HG02623 (cell line): ENCODE measurements around the gene CD52.
"Not testable (repeated sequence)": the region's sequence is repeated elsewhere in the genome, so short reads cannot be mapped to it uniquely, and the experiment has no call there.

ENCODE experiments used
- ATAC-seq: cut with Tn5 transposase; IDR thresholded peaks from one replicate; pipeline ENCODE4 v1.9.1; 2021; ENCODE audit warnings: moderate library complexity; ENCODE audit not compliant: unreplicated experiment

CD52 gene

GRCh38 chr1:26283871-26284596 is 33.7 kb upstream of the CD52 start:
- ATAC-seq, result no peak

DNA sequence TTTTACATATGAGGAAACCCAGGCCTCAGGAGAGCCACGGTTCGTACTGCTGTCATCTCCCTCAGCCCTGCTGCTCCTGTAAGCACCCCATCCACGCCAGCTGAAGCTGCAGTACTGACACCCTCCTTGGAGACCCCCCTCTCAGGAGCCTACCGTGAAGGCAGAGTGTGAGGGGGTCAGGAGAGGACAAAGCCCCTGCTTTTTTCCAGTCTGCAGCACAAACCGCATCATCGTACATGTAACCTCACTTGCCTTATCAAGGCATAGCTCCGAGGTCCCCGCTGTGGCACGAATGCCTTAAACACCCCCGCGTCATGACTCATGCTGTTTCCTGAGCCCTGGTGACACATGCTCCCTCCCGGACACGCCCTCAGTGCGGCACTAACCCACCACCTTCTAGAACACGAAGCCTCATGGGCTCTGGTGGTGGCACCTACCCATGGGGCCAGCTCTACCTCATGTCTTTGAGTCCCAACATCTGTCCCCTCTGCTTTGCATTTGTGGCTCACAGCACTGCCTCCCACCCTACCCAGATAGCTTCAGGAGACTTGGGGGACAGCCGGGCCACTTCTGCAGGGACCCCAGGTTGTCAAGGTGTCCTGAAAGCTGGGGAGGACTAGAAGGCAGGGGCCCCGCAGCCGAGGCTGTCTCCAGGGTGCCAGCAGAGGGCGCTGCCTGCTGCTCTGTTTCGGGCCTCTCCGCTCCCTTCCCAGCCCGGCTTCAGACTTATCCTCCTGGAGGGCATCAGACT is 33.0 kb upstream of the CD52 start:
- ATAC-seq, result no peak

DNA sequence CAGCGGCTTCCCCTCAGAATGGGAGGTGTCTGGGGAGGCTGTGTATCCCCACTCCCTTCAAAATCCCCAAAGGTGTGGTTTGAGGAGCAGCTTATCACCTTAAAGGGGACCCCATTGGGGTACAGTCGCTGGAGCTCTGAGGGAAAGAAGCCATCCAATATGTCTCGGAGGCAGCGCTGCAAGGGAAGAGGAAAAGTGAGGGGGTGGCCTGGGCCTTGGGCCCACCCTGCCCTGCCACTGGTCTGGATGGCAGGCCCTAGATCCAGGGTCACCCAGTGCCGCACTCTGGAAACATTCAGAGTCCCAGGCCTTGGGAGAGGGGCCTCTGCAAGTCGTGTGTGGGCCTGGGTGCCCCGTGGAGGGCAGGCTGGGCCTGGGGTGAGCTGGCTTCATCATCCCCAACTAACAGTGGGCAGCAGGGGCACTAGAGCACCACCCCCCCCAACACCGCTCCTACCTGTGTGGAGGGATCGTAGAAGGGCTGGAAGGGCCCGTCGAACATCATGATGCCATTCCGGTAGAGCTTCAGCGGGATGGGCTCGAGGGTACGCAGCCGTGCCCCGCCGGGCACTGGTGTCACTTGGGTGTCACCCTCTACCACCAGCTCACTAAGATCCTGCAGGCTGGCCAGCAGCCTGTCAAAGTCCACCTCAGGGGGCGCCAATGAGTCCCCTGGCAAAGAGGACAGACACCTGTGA is 32.2 kb upstream of the CD52 start:
- ATAC-seq, result no peak

DNA sequence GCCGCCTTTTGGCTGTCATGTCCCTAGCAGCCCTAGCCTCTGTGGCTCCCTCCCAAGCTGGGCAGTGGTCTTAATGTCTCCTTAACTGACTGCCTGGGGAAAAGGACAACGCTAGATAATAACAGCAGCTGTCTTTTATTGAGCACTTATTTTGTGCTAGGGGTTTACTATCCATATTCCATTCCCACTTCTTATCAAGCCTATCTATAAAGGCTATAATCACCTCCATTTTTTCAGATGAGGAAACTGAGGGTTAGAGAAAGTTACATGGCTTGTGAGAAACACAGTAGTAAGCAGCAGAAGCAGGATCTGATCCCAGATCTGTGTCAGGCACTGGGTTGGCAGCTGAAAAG is 31.7 kb upstream of the CD52 start:
- no peak for ATAC-seq

DNA sequence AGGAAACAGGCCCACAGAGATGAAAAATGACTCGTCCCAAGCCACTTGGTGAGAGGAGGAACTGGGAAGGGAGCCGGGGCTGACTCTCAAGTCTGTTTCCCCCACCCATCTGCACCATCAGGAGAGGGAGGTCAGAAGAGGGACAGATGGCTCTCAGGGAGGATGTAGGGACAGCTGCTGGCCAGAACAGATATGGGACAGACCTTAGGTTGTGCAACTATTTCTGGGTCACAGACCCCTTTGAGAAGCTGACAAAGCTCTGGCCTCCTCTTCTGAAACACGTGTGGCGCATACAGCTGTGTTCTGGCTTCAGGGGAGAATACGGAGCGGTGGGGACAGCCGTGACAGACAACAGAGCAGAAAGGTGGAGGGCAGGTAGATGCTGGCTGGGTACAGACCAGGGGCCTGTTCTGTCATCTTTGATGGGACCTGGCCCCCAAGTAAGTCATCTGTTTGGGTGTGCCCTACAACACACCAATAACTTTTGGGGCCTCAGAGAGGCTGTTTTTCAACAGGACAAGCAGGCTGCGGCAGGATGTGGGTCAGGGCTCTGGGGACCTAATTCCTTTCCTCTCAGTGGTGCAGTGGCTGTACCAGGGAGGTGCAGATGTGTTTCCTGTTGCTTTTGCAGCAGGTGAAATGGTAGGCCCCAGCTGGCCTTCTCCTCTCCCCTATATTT is 30.6 kb upstream of the CD52 start:
- ATAC-seq, result no peak

- ATAC-seq, result no peak
Observed at GRCh38 chr1:26287811-26288210, 29.9 kb upstream of the CD52 start.

GRCh38 chr1:26288311-26288941 is 29.3 kb upstream of the CD52 start:
- ATAC-seq, result no peak

GRCh38 chr1:26289158-26290059 is 28.3 kb upstream of the CD52 start:
- peak; percentile 39 for ATAC-seq

DNA sequence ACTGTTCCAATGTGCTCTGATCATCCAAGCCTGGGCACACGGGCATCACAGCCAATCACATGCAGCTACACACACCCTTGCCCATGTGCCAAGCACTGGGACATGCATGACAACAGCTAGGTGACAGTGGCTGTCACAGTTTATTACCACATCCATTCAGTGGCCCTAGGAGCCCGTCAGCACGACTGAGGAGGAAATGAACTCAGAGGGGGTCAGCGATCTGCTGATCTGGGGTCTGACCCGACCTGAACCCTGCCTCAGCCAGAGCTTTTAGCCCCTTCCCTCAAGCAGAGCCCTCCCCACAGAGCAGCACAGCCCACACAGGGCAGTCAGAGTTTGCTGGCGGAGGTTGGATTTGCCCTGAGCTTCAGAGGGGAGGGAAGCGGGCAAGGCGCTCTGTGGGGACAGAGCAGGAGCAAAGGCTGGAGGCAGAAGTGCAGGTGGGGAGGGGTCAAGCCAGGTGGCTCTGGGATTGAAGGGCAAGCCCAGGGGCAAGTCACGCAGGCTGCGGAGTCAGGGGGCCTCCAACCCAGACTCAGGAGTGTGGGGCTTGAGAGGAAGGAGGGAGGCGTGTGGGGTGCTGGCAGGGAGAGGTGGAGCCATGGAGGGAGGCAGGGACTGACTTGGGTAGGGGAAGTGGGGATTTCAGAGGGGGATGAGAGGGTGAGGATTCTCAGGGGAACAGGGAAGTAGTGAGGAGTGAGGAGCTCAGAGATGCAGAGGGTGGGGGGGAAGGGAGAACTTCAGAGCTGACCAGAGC is 27.5 kb upstream of the CD52 start:
- no peak for ATAC-seq

GRCh38 chr1:26290882-26291261 is 26.9 kb upstream of the CD52 start:
- ATAC-seq, result no peak

- no peak for ATAC-seq
Observed at GRCh38 chr1:26291433-26291832, 26.3 kb upstream of the CD52 start.

DNA sequence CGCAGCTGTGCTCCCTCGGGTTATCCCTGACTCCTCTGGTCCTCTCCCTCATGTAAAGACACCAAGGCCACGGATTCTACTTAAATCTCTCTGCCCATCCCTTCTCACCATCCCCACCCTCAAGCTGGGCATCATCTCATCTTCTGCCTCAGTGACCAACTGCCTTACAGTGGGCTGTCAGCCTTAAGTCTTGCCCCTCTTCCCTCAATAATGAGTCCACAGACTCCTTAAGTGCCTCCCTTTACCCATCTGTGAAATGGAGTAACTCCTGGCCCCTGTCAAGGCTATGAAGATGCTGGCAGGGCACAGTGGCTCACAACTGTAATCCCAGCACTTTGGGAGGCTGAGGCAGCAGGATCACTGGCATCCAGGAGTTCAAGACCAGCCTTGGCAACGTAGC is 25.8 kb upstream of the CD52 start:
- no peak for ATAC-seq

DNA sequence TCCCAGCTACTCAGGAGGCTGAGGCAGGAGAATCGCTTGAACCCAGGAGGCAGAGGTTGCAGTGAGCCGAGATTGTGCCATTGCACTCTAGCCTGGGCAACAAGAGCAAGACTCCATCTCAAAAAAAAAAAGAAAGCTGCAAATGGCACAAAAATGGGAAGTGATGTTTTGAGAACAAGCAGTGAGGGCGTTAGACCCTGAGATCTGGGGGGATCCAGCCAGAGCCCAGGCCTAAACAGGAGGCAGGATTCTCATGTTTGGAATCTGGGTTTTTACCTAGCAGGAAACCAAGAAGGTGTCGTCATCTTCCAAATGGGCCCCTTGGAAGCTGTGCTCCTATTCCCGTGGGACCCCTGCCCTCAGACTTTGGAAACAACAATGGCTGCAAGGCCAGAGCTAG is 25.0 kb upstream of the CD52 start:
- not testable (repeated sequence) for ATAC-seq

DNA sequence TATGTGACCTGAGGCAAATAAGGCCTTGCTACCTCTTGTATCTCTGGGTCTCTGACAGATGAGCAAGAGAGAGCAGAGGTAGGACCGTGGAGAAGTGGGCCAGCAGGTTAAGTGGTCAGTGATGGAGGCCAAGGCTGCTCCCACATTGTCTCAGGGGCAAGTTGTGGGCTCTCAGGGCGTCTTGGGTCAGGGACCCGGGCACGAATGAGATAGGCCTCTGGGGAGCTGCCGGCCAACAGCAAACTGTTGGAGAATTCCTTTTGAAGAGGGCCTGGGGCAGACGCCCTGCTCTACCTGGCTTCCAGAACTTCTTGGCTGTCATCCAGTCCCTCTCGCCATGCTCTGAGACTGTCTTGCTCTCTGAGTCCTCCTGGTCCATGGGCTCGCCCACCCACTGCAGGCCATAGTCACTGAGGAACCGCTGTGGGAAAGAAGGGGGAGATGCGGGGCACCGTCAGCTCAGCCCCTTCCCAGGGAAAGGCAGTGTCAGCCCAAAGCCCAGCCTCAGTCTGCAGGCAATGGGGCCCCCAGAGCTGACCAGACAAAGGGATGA is 23.8 kb upstream of the CD52 start:
- no peak for ATAC-seq

GRCh38 chr1:26295194-26296138 is 22.3 kb upstream of the CD52 start:
- no peak for ATAC-seq

DNA sequence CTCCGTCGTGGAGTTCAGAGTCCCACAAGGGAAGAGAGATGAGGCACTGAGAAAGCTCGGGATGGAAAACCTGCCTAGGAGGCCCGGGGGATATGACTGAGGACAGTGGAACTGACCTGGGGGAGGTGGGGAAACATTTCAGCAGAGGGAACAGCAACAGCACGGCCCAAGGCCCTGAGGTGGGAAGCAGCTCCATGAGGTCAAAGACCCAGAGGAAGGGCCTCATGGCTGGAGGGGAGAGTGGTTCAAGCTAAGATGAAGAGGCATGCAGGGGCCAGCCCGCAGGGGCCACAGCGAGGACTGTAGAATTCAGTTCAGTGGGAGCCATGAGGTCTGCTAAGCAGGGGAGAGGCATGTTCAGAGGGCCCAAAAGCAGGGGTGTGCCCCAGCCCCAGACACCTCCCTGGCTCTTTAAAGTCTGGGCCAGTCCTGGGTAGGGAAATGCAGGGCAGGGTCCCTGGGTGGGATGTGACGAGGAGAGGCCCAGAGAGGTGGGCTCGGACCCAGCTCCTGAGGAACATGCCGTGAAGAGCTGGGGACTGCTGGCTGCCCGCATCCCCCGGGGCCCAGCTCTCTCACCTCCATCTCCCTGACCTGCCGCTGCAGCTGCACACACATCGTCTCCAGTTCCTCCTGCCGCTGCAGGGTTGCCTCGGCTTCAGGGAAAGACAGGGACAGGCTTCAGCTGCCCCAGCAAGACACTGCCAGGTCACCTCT is 21.3 kb upstream of the CD52 start:
- no peak for ATAC-seq

DNA sequence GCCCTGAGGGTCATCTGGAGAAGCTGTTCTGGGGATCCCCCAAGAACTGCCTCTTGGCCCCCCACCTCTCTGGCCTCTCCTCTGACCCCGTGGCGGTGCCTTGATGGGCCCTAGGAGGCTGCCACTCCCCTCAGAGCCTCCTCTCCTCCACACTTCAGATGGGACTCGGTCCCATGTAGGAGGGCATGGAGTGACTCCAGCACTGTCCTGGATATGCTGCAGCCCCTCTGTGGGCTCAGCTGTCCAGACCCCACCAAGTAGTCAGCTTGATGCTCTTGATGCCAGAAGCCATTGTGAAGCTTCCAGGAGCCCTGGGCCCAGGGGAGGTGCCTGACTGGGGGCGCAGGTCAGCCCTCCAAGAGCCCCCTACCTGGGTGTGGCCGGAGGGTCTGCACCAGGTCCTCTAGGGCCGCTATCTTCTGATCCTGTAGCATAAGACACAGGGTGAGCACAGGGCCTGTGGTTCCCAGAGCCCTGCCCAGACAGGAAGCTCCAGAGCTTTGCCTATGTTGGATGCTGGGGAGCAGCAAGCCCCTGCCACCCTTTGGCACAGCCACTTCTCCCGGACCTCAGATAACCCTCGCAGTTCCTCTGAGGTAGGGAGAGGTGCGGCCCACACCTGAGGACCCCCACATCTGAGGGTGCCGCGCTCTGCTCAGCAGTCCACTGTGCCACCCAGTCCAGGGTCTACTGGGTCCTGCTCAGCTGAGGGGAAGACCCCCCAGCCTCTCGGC is 20.5 kb upstream of the CD52 start:
- ATAC-seq, result no peak
